Suprapubic skin (tissue), 3 donors: ENCODE results near the gene CCR3.

ENCODE experiments used
- EP300 ChIP-seq: sonication (generic); formaldehyde crosslinking; IDR thresholded peaks from one replicate; pipeline ENCODE4 v1.6.1; 2017; ENCODE audit warnings: antibody characterized with exemption
- POLR2A ChIP-seq, 2 donors: fragments of 450-650 bp; IDR thresholded peaks; one replicate each; pipeline ENCODE4 v1.6.1; 2017; ENCODE audit warnings: antibody characterized with exemption in 2 of 2, mild to moderate bottlenecking in 2 of 2, moderate library complexity in 2 of 2
- TF ChIP-seq, protein P1 (sequence below), 2 donors: fragments of 200-600 bp in 1 of 2; fragments of 450-650 bp in 1 of 2; sonication (generic) in 1 of 2; IDR thresholded peaks; one replicate each; pipeline ENCODE4 v1.5.1; 2016 to 2019; ENCODE audit warnings: antibody characterized with exemption in 2 of 2, mild to moderate bottlenecking in 1 of 2, moderate library complexity in 1 of 2

DNA sequence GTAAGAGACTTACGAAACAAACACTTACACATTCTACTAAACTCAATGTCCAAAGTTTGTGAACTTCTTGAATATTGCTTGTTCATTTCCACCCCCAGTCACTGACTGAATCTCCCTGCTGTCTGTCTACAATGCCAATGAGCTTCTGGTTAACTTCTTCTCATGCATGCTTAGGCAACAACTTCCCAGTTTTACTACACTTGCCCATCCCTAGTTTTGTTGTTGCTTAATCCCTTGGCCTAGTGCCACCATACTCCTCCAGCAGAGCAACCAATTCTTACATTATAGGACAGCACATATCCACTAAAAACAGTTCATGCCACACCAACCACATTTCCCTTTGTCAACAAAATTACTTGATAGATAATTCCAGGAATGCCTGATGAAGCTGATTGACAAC lies 70.7 kb downstream of the CCR3 start:
- TF ChIP-seq POLR2A (IDR thresholded peaks at IDR 0.05) (no peak), EP300 (no peak)
- TF ChIP-seq, protein P1, sequence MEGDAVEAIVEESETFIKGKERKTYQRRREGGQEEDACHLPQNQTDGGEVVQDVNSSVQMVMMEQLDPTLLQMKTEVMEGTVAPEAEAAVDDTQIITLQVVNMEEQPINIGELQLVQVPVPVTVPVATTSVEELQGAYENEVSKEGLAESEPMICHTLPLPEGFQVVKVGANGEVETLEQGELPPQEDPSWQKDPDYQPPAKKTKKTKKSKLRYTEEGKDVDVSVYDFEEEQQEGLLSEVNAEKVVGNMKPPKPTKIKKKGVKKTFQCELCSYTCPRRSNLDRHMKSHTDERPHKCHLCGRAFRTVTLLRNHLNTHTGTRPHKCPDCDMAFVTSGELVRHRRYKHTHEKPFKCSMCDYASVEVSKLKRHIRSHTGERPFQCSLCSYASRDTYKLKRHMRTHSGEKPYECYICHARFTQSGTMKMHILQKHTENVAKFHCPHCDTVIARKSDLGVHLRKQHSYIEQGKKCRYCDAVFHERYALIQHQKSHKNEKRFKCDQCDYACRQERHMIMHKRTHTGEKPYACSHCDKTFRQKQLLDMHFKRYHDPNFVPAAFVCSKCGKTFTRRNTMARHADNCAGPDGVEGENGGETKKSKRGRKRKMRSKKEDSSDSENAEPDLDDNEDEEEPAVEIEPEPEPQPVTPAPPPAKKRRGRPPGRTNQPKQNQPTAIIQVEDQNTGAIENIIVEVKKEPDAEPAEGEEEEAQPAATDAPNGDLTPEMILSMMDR (IDR thresholded peaks at IDR 0.05), result no peak
